Stomach (tissue), 9 donors: ENCODE data around the gene TBCC. TPM values are rescaled to one million over a fixed set of nuclear protein-coding genes. Genes with fewer than 3 reads are reported as not detected.

Source experiments
- DNase-seq, 2 donors: peaks; one replicate each; pipeline versions ENCODE4 v3.0.0 to v3.0.0-alpha.2; 2013 to 2019
- H3K27ac ChIP-seq, 5 donors: fragments of 200-600 bp in 4 of 5; sonication (generic) in 4 of 5; one replicate each; pipeline ENCODE4 v1.5.1; 2013 to 2019; ENCODE audit warnings: mild to moderate bottlenecking in 1 of 5, moderate library complexity in 1 of 5
- H3K27me3 ChIP-seq, 3 donors: fragments of 200-600 bp; sonication (generic); one replicate each; pipeline ENCODE4 v1.5.1; 2017 to 2019; ENCODE audit warnings: mixed run types in 1 of 3
- H3K36me3 ChIP-seq, 4 donors: fragments of 200-600 bp; sonication (generic); 1 replicate in 3 of 4; 2 replicates in 1 of 4; pipeline ENCODE4 v1.5.1; 2016 to 2019
- H3K4me1 ChIP-seq, 4 donors: fragments of 200-600 bp; sonication (generic); one replicate each; pipeline ENCODE4 v1.5.1; 2016 to 2019
- H3K4me3 ChIP-seq, 4 donors: fragments of 200-600 bp; sonication (generic) in 3 of 4; one replicate each; pipeline ENCODE4 v1.5.1; 2016 to 2019; ENCODE audit warnings: mild to moderate bottlenecking in 1 of 4
- H3K9me3 ChIP-seq, 4 donors: fragments of 200-600 bp; sonication (generic); one replicate each; pipeline ENCODE4 v1.5.1; 2016 to 2019
- EP300 ChIP-seq: sonication (generic); formaldehyde crosslinking; IDR thresholded peaks from one replicate; pipeline ENCODE4 v1.6.1; 2017; ENCODE audit warnings: antibody characterized with exemption
- POLR2A ChIP-seq, 4 donors: fragments of 450-650 bp; IDR thresholded peaks; one replicate each; pipeline ENCODE4 v1.6.1; 2016; ENCODE audit warnings: antibody characterized with exemption in 4 of 4, control low read depth in 2 of 4, mild to moderate bottlenecking in 1 of 4, moderate library complexity in 1 of 4
- POLR2AphosphoS5 ChIP-seq, 3 donors: sonication (generic); formaldehyde crosslinking; IDR thresholded peaks; one replicate each; pipeline ENCODE4 v1.6.1; 2016; ENCODE audit warnings: antibody characterized with exemption in 3 of 3
- WGBS, 5 donors: extraction: QIAGEN DNeasy Blood & Tissue Kit in 3 of 5; methylation state at CpG; one replicate each; pipeline versions ENCODE4 v1.1.5 to v1.1.7; 2013 to 2018; 5-methylcytosine and 5-hydroxymethylcytosine counted together
- intact Hi-C: fragments of 100-400 bp; cut with DNase I; formaldehyde crosslinking; loops from one replicate; pipeline ENCODE4 v1.15.1; 2023; ENCODE audit warnings: low total_unique reads
- polyA plus RNA-seq, 3 donors: library from polyadenylated mRNA; stranded (reverse); fragments of 200-250 nt; gene quantifications; one replicate each; pipeline ENCODE4 v1.2.3, GENCODE V29; 2013
- total RNA-seq, 5 donors: library from RNA; depleted of rRNA; stranded (reverse); fragments of >200 nt; gene quantifications; one replicate each; pipeline versions ENCODE4 v1.1.0 to v1.2.3, GENCODE V29; 2014 to 2016
- TF ChIP-seq, protein P1 (sequence below), 7 experiments: fragments of 450-650 bp in 4 of 7; fragments of 200-600 bp in 3 of 7; sonication (generic) in 3 of 7; IDR thresholded peaks; one replicate each; pipeline ENCODE4 v1.5.1; 2016 to 2019; ENCODE audit warnings: antibody characterized with exemption in 7 of 7, control low read depth in 2 of 7, mild to moderate bottlenecking in 1 of 7
- donor health status: healthy with polysubstance abuse.
- donor health status: Bipolar disorder and iron deficiency.
- donor health status: healthy.

The TBCC gene
- total and polyA plus RNA-seq, 8 donors: 14.2 to 33.0 (median 18.2) TPM

DNA sequence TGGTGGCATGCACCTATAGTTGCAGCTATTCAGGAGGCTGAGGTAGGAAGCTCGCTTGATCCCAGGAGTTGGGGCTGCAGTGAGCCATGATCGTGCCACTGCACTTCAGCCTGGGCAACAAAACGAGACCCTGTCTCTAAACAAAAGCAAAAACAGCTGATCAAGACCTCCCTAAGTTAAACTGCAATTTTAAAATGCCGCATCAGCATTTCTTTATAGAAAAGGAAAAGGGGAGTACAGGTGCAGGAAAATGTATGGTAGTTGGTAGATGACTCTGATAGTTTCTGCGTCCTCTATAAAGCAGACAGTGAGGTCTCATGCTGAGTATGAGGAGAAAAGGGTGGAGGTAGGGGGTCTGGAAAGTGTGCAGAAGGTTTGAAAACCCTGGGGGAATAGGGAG, 8.9 kb upstream of the TBCC start:
- no peak overlapping the region for H3K27ac ChIP-seq
- no peaks in the 10 kb centered on the region for H3K9me3 ChIP-seq
- intact Hi-C loops: no loop called here
- no peak for DNase-seq
- H3K4me1 ChIP-seq: peaks cover 0 to 4% (median 0%) of the 10 kb centered on the region in 4 donors
- no peak overlapping the region for H3K4me3 ChIP-seq
- TF ChIP-seq POLR2A (IDR thresholded peaks at IDR 0.05) (no peak), EP300 (no peak), POLR2AphosphoS5 (IDR thresholded peaks at IDR 0.05) (no peak)
- TF ChIP-seq, protein P1, sequence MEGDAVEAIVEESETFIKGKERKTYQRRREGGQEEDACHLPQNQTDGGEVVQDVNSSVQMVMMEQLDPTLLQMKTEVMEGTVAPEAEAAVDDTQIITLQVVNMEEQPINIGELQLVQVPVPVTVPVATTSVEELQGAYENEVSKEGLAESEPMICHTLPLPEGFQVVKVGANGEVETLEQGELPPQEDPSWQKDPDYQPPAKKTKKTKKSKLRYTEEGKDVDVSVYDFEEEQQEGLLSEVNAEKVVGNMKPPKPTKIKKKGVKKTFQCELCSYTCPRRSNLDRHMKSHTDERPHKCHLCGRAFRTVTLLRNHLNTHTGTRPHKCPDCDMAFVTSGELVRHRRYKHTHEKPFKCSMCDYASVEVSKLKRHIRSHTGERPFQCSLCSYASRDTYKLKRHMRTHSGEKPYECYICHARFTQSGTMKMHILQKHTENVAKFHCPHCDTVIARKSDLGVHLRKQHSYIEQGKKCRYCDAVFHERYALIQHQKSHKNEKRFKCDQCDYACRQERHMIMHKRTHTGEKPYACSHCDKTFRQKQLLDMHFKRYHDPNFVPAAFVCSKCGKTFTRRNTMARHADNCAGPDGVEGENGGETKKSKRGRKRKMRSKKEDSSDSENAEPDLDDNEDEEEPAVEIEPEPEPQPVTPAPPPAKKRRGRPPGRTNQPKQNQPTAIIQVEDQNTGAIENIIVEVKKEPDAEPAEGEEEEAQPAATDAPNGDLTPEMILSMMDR (IDR thresholded peaks at IDR 0.05): no peak
- 93 to 96% (median 95%) methylated on average over 5 of the region's 5 CpGs for WGBS, 5 donors
- peaks cover 0 to 9% (median 7%) of the 10 kb centered on the region in 4 donors for H3K36me3 ChIP-seq
- no peaks in the 10 kb centered on the region for H3K27me3 ChIP-seq

DNA sequence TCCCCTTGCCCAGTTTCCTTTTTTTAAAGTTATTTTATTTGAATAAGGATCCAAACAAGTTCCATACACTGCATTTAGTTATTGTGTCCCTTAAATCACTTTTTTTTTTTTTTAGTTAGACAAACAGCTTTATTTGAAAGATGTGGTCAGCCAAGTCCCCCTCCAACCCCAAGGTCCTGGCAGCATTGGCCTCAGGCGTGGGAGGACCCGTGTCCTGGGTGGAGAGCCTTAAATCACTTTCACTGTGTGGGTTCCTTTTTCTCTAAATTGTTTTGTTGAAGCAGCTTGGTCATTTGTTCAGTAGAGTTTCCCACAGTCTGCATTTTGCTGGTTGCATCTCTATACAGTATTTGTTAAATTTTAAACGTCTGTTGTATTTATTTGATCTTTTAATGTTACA, 5.2 kb upstream of the TBCC start:
- H3K9me3 ChIP-seq: no peaks in the 10 kb centered on the region
- no peak for DNase-seq
- H3K36me3 ChIP-seq: no peaks in the 10 kb centered on the region
- intact Hi-C loops: no loop called here
- H3K27me3 ChIP-seq: no peaks in the 10 kb centered on the region
- TF ChIP-seq, protein P1 (IDR thresholded peaks at IDR 0.05): no peak
- no peak for TF ChIP-seq EP300
- TF ChIP-seq POLR2AphosphoS5 (IDR thresholded peaks at IDR 0.05): no peak
- no peak for TF ChIP-seq POLR2A (IDR thresholded peaks at IDR 0.05)
- peaks cover 4 to 25% (median 18%) of the 10 kb centered on the region in 4 donors for H3K4me1 ChIP-seq
- H3K4me3 ChIP-seq: no peak overlapping the region
- WGBS, 5 donors: 59 to 82% (median 69%) methylated on average over 3 of the region's 3 CpGs
- H3K27ac ChIP-seq: no peak overlapping the region

DNA sequence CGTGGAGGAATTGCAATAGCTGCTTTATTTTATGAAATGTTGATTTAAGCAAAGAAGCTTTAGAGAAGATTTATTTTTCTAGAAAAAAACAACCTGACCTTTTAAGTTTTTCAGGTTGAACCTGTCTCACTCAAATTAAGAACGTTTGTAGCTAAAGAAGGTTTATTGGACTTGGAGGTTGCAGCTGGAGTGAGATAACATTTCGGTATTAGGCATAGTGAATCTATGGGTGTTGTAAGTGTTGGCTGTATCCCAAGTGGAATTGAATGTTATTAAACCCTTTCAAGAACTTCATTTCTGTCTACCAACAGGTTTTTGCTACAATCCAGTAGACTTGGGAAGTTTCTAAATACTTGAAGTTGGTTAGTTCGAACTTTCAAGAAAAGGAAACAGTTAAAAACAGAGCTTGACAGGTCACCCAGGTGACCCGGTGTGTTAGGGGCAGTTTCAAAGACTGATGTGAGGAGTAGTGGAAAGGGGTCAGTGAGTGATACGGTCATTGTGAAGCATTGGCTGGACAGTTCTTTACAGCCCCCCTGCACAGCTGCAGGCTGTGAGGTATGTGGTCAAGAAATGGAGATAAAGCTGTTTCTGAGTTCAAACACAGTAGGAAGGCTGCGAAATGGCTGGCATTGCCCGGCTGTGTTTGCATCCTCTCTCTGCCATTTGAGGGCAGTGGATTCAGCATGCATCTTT, 2.4 kb upstream of the TBCC start:
- H3K27me3 ChIP-seq: no peaks in the 10 kb centered on the region
- no peaks in the 10 kb centered on the region for H3K36me3 ChIP-seq
- H3K9me3 ChIP-seq: no peaks in the 10 kb centered on the region
- no peak for TF ChIP-seq POLR2A (IDR thresholded peaks at IDR 0.05)
- TF ChIP-seq, protein P1 (IDR thresholded peaks at IDR 0.05): no peak
- TF ChIP-seq POLR2AphosphoS5 (IDR thresholded peaks at IDR 0.05): no peak
- TF ChIP-seq EP300: no peak
- peaks cover 19 to 46% (median 36%) of the 10 kb centered on the region in 4 donors for H3K4me1 ChIP-seq
- intact Hi-C loops: no loop called here
- WGBS, 5 donors: 34 to 41% (median 34%) methylated on average over 8 of the region's 8 CpGs
- peak in 1 of 2 donors; percentile 19 for DNase-seq
- H3K27ac ChIP-seq: peak overlapping the region in 2 of 5 donors; percentile 89 to 97
- H3K4me3 ChIP-seq: peak overlapping the region in 3 of 4 donors; percentile 66 to 99 (median 97)

DNA sequence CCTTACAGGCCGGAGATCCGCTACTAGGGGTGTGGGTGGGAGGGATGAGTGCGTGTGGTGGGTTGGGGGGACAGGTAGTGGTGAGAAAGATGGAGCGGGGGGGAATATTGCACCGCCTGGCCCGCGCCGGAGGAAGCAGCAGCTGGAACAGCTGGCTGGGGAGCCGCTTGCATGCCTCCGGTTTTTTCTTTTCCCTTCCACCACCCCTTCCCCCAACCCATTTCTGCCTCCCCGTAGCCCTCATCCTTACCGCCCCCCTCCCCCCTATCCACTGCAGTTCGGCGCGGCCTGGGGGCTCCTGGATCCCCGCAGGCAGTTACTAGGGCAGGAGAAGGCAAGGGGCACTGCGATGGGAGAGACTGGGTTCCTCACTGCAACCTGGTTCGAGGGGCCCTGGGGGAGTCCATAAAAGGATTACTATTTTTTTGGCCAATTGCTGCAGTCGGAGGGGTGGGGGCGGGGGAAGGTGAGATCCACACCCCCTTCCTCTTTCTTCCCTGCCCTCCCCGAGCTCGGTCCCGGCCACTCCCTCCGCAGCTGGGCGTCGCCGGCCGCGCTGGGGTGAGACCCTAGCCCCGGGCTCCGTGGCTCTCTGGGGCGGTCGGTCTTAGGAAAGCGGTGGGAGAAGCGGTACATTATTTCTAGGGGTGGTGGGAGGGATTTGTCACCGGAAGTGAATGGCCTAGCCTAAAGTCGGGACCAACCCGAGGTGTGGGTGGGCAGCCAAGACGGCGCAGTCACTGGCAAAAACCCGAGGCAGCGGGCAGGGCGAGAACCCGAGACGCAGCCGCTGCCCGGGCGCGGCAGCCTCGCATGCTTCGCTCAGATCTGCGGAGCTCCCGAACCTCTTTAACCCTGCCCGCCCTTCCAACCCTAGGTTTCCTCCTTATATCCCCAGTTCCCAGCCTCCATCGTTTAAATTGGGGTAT, 824 bp upstream of the TBCC start:
- TF ChIP-seq POLR2A (IDR thresholded peaks at IDR 0.05): peak in 1 of 4 donors; percentile 9
- peak; percentile 59 to 95 (median 93) for TF ChIP-seq POLR2AphosphoS5 (IDR thresholded peaks at IDR 0.05)
- TF ChIP-seq, protein P1 (IDR thresholded peaks at IDR 0.05): no peak
- no peak for TF ChIP-seq EP300
- peak; percentile 72 to 96 for DNase-seq
- peak overlapping the region; percentile 87 to 97 (median 92) for H3K27ac ChIP-seq
- intact Hi-C loops: no loop called here
- peak overlapping the region; percentile 66 to 99 (median 84) for H3K4me3 ChIP-seq
- H3K9me3 ChIP-seq: no peaks in the 10 kb centered on the region
- peaks cover 19 to 50% (median 41%) of the 10 kb centered on the region in 4 donors for H3K4me1 ChIP-seq
- H3K27me3 ChIP-seq: no peaks in the 10 kb centered on the region
- whole genome bisulfite sequencing, 5 donors: 0 to 1% (median 1%) methylated on average over 46 to 55 of the region's 55 CpGs
- no peaks in the 10 kb centered on the region for H3K36me3 ChIP-seq
